Muscle of leg (tissue), 11 donors: ENCODE data around the gene MYO10. TPM values are rescaled to one million over a fixed set of nuclear protein-coding genes. Genes with fewer than 3 reads are reported as not detected.
A peak's percentile ranks its signal among the peaks of the same experiment; 100 is the strongest.

Experiments used
- DNase-seq: peaks from one replicate; pipeline ENCODE4 v3.0.0; 2013
- H3K27ac ChIP-seq: one replicate; pipeline ENCODE4 v1.5.1; 2013; ENCODE audit warnings: mild to moderate bottlenecking, low read length, control low read depth
- H3K27me3 ChIP-seq: one replicate; pipeline ENCODE4 v1.6.1; 2013; ENCODE audit warnings: low read length; ENCODE audit not compliant: control insufficient read depth, insufficient read depth
- H3K36me3 ChIP-seq: one replicate; pipeline ENCODE4 v1.6.1; 2013; ENCODE audit warnings: low read length; ENCODE audit not compliant: control insufficient read depth, insufficient read depth
- H3K4me1 ChIP-seq: one replicate; pipeline ENCODE4 v1.6.1; 2013; ENCODE audit warnings: low read length; ENCODE audit not compliant: control insufficient read depth, insufficient read depth
- H3K4me3 ChIP-seq: one replicate; pipeline ENCODE4 v1.5.1; 2013; ENCODE audit warnings: low read length, control low read depth
- H3K9me3 ChIP-seq: replicated peaks from 2 replicates; pipeline ENCODE4 v1.6.1; 2013; ENCODE audit warnings: low read depth, low read length; ENCODE audit not compliant: control insufficient read depth
- WGBS: methylation state at CpG from one replicate; pipeline ENCODE4 v1.1.5; 2013; ENCODE audit warnings: missing lambda C conversion rate; ENCODE audit not compliant: insufficient coverage; 5-methylcytosine and 5-hydroxymethylcytosine counted together
- polyA plus RNA-seq, 8 donors: library from polyadenylated mRNA; unstranded; fragments of 120-200 nt; gene quantifications; one replicate each; pipeline versions ENCODE4 v1.2.1 to v1.2.3, GENCODE V29; 2013; ENCODE audit warnings: inconsistent platforms in 1 of 8, low replicate concordance in 1 of 8; ENCODE audit not compliant: insufficient read length in 8 of 8, insufficient read depth in 1 of 8
- total RNA-seq: library from RNA; stranded (reverse); fragments of 120-200 nt; gene quantifications from one replicate; pipeline ENCODE4 v1.2.4, GENCODE V29; 2013

The MYO10 gene
- total and polyA plus RNA-seq, 9 donors: 16.6 to 35.4 (median 30.0) TPM

GRCh38 chr5:16756692-16757091 is 179.4 kb downstream of the MYO10 start:
- no peak overlapping the region for H3K27ac ChIP-seq
- peaks cover 33% of the 10 kb centered on the region for H3K36me3 ChIP-seq
- H3K27me3 ChIP-seq: no peaks in the 10 kb centered on the region
- no peaks in the 10 kb centered on the region for H3K4me1 ChIP-seq
- H3K9me3 ChIP-seq: no peaks in the 10 kb centered on the region
- 100% methylated on average over 2 of the region's 7 CpGs for WGBS
- H3K4me3 ChIP-seq: no peak overlapping the region
- no peak for DNase-seq

DNA sequence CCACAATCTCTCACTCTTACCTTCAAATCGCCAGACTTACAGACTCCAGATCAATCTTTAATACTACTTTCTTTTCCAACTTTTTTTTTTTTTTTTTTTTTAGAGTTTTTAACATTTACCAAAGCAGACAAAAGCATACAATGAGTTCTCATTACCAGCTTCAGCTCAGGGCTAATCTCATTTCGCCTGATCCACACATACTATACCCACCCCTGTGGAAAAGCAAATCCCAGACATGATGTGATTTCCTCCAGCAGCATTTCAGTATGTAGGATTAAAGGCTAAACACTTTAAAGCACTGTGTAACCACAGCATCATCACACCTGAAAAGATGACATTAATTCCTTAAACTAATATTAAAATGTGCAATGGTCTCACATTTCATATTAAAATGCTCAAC is 180.4 kb downstream of the MYO10 start:
- 100% methylated on average over 1 of the region's 2 CpGs for WGBS
- Histone ChIP-seq H3K9me3 (no peaks in the 10 kb centered on the region), H3K27ac (no peak overlapping the region), H3K4me3 (no peak overlapping the region), H3K4me1 (no peaks in the 10 kb centered on the region), H3K27me3 (no peaks in the 10 kb centered on the region), H3K36me3 (peaks cover 25% of the 10 kb centered on the region)
- DNase-seq: no peak

GRCh38 chr5:16754601-16755000 is 181.5 kb downstream of the MYO10 start:
- DNase-seq: no peak
- H3K27ac ChIP-seq: no peak overlapping the region
- no CpG with 5 or more reads among the region's 3 CpGs for WGBS
- H3K36me3 ChIP-seq: peaks cover 27% of the 10 kb centered on the region
- H3K4me3 ChIP-seq: no peak overlapping the region
- no peaks in the 10 kb centered on the region for H3K9me3 ChIP-seq
- H3K27me3 ChIP-seq: no peaks in the 10 kb centered on the region
- H3K4me1 ChIP-seq: no peaks in the 10 kb centered on the region

- WGBS: no CpG with 5 or more reads among the region's 3 CpGs
- Histone ChIP-seq H3K9me3 (no peaks in the 10 kb centered on the region), H3K36me3 (peaks cover 27% of the 10 kb centered on the region), H3K27me3 (no peaks in the 10 kb centered on the region), H3K27ac (no peak overlapping the region), H3K4me1 (no peaks in the 10 kb centered on the region), H3K4me3 (no peak overlapping the region)
- no peak for DNase-seq
These were observed 182.0 kb downstream of the MYO10 start for GRCh38 chr5:16754086-16754485.

- 78% methylated on average over 3 of the region's 7 CpGs for WGBS
- DNase-seq: no peak
- H3K4me1 ChIP-seq: no peaks in the 10 kb centered on the region
- no peaks in the 10 kb centered on the region for H3K9me3 ChIP-seq
- H3K4me3 ChIP-seq: no peak overlapping the region
- no peaks in the 10 kb centered on the region for H3K27me3 ChIP-seq
- no peak overlapping the region for H3K27ac ChIP-seq
- H3K36me3 ChIP-seq: peaks cover 8% of the 10 kb centered on the region
These were observed 185.6 kb downstream of the MYO10 start for GRCh38 chr5:16750445-16750844.

GRCh38 chr5:16749626-16750025 is 186.5 kb downstream of the MYO10 start:
- Histone ChIP-seq H3K4me1 (no peaks in the 10 kb centered on the region), H3K36me3 (peaks cover 8% of the 10 kb centered on the region), H3K27ac (no peak overlapping the region), H3K27me3 (no peaks in the 10 kb centered on the region), H3K4me3 (no peak overlapping the region), H3K9me3 (no peaks in the 10 kb centered on the region)
- 72% methylated on average over 2 of the region's 4 CpGs for WGBS
- DNase-seq: no peak

DNA sequence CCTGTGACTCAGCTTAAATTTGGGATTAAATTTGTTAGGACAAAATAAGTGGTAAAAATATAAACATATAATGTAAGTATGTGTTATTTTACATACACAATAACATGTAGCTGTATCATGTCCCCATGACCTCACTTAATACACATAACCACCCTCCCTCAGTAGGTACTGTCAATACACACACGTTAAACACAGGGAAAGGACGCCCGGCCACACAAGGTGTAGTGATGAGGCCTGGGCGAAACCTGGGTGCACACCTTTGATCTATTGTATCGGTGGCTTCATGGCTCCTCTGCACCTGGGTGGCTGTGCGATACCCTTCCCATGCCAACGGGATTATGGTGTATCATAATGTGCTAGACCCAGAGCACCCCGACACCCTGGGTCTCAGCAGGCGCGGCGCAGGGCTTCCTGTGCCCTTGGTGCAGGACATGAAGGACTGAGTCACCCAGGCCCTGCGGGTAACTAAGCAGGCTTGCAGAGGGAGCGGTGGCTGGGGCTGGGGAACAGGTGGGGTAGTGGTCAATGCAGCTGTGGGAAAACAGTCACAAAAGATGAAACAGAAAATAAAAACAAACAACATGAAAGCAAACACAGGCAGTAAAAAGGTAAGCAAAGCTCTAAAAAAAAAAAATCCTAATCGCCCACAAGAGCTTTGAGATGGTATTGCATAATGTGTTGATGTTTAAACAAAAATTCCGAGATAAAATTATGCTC is 191.8 kb downstream of the MYO10 start:
- 98% methylated on average over 7 of the region's 15 CpGs for WGBS

DNA sequence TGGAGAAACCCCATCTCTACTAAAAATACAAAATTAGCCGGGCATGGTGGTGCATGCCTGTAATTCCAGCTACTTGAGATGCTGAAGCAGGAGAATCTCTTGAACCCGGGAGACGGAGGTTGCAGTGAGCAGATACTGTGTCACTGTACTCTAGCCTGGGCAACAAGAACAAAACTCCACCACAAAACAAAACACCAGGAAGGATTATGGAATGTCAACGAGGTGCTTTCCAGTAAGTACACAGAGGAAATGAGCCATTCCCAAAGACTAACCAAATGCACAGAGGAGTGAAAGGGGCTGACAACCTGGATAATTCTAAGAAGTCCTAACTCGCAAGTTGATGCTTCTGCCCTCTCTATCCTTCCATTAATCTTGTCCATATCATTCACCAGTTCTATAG is 193.2 kb downstream of the MYO10 start:
- DNase-seq: no peak
- no peaks in the 10 kb centered on the region for H3K9me3 ChIP-seq
- peaks cover 2% of the 10 kb centered on the region for H3K36me3 ChIP-seq
- H3K27me3 ChIP-seq: no peaks in the 10 kb centered on the region
- 100% methylated on average over 1 of the region's 5 CpGs for WGBS
- H3K4me1 ChIP-seq: peaks cover 11% of the 10 kb centered on the region
- no peak overlapping the region for H3K4me3 ChIP-seq
- H3K27ac ChIP-seq: peak overlapping the region; percentile 60

More for the DNA sequence above, 191.8 kb downstream of the MYO10 start:
- Histone ChIP-seq H3K36me3 (peaks cover 3% of the 10 kb centered on the region), H3K27ac (no peak overlapping the region), H3K4me3 (no peak overlapping the region), H3K9me3 (no peaks in the 10 kb centered on the region), H3K27me3 (no peaks in the 10 kb centered on the region), H3K4me1 (peaks cover 11% of the 10 kb centered on the region)
- DNase-seq: no peak

GRCh38 chr5:16740811-16741392 is 195.2 kb downstream of the MYO10 start:
- WGBS: no CpG with 5 or more reads among the region's 11 CpGs
- Histone ChIP-seq H3K4me3 (peak overlapping the region; percentile 23), H3K4me1 (peaks cover 18% of the 10 kb centered on the region), H3K36me3 (peaks cover 2% of the 10 kb centered on the region), H3K27me3 (no peaks in the 10 kb centered on the region), H3K9me3 (no peaks in the 10 kb centered on the region), H3K27ac (peak overlapping the region; percentile 60)
- DNase-seq: peak; percentile 53

DNA sequence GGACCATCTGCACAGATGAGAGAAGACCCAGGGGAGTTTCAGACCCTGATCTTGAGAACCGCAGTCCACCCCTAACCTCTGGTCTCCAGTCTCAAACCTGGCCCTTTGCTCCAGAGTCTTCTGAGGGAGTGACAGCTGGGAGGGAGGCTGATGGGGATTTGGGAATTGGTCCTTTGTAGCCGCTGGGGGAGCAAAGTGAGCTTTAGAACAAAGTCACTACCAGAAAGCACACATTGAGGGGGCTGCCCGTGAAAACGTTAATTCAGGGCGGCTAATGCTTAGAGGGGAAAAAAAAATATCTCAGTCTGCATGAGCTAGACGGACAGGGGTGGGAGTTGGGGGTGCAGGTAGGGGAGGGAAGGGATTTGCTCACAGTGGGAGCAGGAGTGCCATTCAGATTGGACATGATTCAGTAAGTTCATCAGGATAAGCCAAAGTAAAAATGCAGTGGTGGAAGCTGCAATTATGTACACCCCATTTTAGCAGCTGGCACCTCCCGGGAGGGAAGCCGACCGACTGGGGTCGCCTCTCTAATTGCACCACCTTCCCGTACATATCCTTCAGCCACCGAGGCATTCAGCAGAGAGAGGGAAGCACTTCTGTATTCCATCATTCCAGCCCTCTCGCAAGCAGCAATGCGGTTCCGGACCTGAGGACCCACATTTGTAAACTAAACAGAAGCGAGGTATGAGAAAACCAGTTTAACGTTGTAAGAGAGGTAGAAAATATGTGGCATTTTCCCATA is 195.8 kb downstream of the MYO10 start:
- H3K27ac ChIP-seq: peak overlapping the region; percentile 60
- H3K4me1 ChIP-seq: peaks cover 21% of the 10 kb centered on the region
- WGBS: 20% methylated on average over 3 of the region's 17 CpGs
- peak overlapping the region; percentile 2 for H3K4me3 ChIP-seq
- H3K36me3 ChIP-seq: peaks cover 2% of the 10 kb centered on the region
- DNase-seq: peak; percentile 19
- no peaks in the 10 kb centered on the region for H3K9me3 ChIP-seq
- no peaks in the 10 kb centered on the region for H3K27me3 ChIP-seq
